ENCODE results near the gene BRD7.

GRCh38 chr16:50365791-50366575, 2.8 kb downstream of the BRD7 start:
- TF ChIP-seq, protein P1, sequence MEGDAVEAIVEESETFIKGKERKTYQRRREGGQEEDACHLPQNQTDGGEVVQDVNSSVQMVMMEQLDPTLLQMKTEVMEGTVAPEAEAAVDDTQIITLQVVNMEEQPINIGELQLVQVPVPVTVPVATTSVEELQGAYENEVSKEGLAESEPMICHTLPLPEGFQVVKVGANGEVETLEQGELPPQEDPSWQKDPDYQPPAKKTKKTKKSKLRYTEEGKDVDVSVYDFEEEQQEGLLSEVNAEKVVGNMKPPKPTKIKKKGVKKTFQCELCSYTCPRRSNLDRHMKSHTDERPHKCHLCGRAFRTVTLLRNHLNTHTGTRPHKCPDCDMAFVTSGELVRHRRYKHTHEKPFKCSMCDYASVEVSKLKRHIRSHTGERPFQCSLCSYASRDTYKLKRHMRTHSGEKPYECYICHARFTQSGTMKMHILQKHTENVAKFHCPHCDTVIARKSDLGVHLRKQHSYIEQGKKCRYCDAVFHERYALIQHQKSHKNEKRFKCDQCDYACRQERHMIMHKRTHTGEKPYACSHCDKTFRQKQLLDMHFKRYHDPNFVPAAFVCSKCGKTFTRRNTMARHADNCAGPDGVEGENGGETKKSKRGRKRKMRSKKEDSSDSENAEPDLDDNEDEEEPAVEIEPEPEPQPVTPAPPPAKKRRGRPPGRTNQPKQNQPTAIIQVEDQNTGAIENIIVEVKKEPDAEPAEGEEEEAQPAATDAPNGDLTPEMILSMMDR (IDR thresholded peaks at IDR 0.05; ENCODE audit: low read depth, low read length, missing input control), result no peak
- TF ChIP-seq JUND (IDR thresholded peaks at IDR 0.05) (no peak), YY1 (IDR thresholded peaks at IDR 0.05) (no peak), RXRA (IDR thresholded peaks at IDR 0.05) (no peak)

All from liver (tissue), 3 donors.